ENCODE measurements around the gene DHCR24. TPM values are rescaled to one million over a fixed set of nuclear protein-coding genes. Genes with fewer than 3 reads are reported as not detected.

The DHCR24 gene
- polyA plus RNA-seq, 1 experiment = 60.5 TPM

DNA sequence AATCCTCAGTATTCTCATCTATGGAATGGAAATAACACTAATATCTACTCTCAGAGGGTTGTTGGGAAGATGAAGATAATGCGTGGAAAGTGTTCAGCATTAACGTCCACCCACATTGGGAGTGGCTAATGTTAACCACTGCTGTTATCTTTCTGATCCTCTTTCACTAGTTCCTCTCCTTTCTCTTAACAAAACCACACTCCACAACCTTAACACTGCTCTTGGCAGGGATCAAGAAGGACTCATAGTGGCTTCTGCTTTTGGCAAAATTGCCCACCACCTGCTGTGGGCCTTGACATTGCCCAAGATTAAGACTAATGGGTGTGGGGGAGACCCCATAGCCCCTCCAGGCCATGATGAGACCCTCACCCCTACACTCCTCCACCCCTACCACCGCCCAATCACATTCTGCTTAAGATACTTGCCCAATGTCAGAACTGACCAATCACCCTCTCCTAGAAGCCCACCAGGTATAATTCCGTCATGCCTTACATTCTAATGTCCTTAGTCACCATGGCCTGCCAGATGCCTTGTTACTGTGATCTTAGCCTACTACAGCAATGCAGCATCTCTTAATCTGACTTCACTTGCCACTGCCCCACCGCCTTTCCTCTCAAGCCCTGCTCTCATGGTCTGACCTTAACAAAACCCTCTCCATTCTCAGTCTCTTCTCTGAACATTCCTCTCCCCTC is 27.1 kb downstream of the DHCR24 start:
- ChIA-PET POLR2A (no interaction called here), CTCF (no interaction called here)
- no peak overlapping the region for H3K4me3 ChIP-seq (ENCODE audit: low read depth, low read length)
- no peaks in the 10 kb centered on the region for H3K27me3 ChIP-seq (ENCODE audit: control insufficient read depth, insufficient read depth, low read length)
- no peak for TF ChIP-seq CTCF (IDR thresholded peaks at IDR 0.05; ENCODE audit: low read depth, low read length)
- no peak for DNase-seq (ENCODE audit: low read depth, low spot score)
- no peaks in the 10 kb centered on the region for H3K9me3 ChIP-seq (ENCODE audit: control insufficient read depth, insufficient read depth, low read length)
- no peak overlapping the region for H3K27ac ChIP-seq (ENCODE audit: low read depth, low read length)

DNA sequence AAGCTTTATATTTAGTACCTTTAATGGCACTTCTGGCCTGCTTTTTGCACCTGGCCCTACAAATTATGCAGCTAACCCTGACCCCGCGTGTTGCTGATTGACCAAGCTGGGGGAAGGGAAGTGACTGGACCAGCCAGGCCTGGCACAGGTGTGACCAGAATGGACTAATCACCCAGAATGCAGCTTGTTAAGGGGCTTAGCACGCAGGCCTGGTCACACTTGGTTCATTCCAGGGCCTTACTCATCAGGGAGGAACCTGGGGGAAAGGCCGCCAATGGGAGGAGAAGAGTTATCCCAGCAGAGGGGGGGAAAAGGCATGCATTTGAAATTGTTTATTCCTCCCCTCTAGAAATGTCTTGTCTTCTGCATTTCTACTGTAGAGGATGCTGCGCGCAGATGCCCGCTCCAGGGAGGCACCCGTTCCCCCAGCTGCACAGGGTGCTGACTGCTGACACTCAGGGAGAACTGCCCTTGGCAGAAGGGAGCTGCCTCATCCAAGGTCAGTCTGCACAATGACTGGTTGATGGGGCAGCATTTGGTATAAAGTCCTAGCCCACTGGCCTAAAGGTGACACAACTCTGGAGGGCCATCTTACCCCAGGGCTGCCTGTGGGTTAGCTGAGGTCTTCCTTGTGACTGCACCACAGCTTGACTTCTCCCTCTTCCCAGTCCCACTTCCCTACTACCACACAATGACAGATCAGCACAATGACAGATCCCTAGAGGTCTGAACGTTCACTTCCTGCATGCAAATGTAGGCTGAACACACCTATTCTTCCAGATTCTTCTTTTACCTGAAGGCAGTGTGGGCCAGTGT is 29.0 kb downstream of the DHCR24 start:
- ChIA-PET POLR2A (interaction anchor here (0.8 to 1.4 kb wide), 2 partner anchors 26 to 77 kb away, joined by 3 read pairs; no protein-coding TSS in a partner anchor), CTCF (interaction anchor here (1.8 kb wide), 1 partner anchor 87 kb away, joined by 6 read pairs; no protein-coding TSS in a partner anchor)
- Histone ChIP-seq H3K27ac (ENCODE audit: low read depth, low read length) (peak overlapping the region; percentile 21), H3K9me3 (ENCODE audit: control insufficient read depth, insufficient read depth, low read length) (no peaks in the 10 kb centered on the region; the same call in 1 of the 2 replicates), H3K4me3 (ENCODE audit: low read depth, low read length) (no peak overlapping the region), H3K27me3 (ENCODE audit: control insufficient read depth, insufficient read depth, low read length) (no peaks in the 10 kb centered on the region)
- no peak for TF ChIP-seq CTCF (IDR thresholded peaks at IDR 0.05; ENCODE audit: low read depth, low read length)
- DNase-seq (ENCODE audit: low read depth, low spot score) = no peak

- TF ChIP-seq CTCF (IDR thresholded peaks at IDR 0.05; ENCODE audit: low read depth, low read length) = no peak
- no peaks in the 10 kb centered on the region for H3K27me3 ChIP-seq (ENCODE audit: control insufficient read depth, insufficient read depth, low read length)
- POLR2A ChIA-PET = interaction anchor here (0.5 to 1.4 kb wide), 3 partner anchors 27 to 354 kb away, joined by 3 to 6 read pairs (median 4); no protein-coding TSS in a partner anchor
- CTCF ChIA-PET = interaction anchor here (1.8 kb wide), 1 partner anchor 88 kb away, joined by 6 read pairs; no protein-coding TSS in a partner anchor
- H3K9me3 ChIP-seq (ENCODE audit: control insufficient read depth, insufficient read depth, low read length) = no peaks in the 10 kb centered on the region; the same call in 1 of the 2 replicates
- no peak overlapping the region for H3K4me3 ChIP-seq (ENCODE audit: low read depth, low read length)
- no peak overlapping the region for H3K27ac ChIP-seq (ENCODE audit: low read depth, low read length)
- no peak for DNase-seq (ENCODE audit: low read depth, low spot score)
These were observed 29.9 kb downstream of the DHCR24 start for GRCh38 chr1:54857141-54857540.

DNA sequence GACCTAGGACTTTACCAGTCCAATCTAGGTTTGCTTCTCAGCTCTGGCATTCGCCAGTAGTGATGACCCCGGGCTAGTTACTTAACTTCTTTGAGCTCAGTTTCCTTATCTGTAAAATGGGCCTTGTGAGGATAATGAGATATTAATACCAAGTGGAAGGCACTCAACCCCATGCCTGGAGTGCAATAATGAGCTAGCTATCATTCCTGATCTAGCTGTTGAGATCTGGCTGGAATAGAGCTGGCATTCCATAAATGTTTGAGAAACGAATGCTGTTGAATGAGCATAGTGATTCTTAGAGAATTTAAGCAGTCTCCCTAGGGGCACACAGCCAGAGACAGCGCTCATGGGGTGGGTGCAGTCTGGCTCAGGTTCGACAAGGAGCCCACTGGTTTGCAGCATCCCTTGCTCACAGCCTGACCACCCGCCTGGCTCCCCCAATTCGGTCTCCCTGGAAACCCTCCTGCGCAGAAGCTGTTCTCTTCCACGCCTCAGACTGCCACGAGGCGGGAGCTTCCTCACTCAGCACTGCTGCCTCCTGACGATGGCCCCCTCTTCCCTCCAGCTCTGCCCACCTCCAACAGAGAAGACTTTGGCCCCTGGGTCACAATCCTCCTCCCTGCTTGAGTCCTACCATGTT is 32.5 kb downstream of the DHCR24 start:
- no peak overlapping the region for H3K27ac ChIP-seq (ENCODE audit: low read depth, low read length)
- ChIA-PET POLR2A (no interaction called here), CTCF (interaction anchor here (1.1 kb wide), 1 partner anchor 90 kb away, joined by 4 read pairs; no protein-coding TSS in a partner anchor)
- H3K9me3 ChIP-seq (ENCODE audit: control insufficient read depth, insufficient read depth, low read length) = no peaks in the 10 kb centered on the region; the same call in 1 of the 2 replicates
- H3K4me3 ChIP-seq (ENCODE audit: low read depth, low read length) = no peak overlapping the region
- no peak for DNase-seq (ENCODE audit: low read depth, low spot score)
- H3K27me3 ChIP-seq (ENCODE audit: control insufficient read depth, insufficient read depth, low read length) = no peaks in the 10 kb centered on the region
- no peak for TF ChIP-seq CTCF (IDR thresholded peaks at IDR 0.05; ENCODE audit: low read depth, low read length)

Measured in AG04450 (cell line).